Smooth muscle cell (in vitro differentiated cells): Measurements from ENCODE around the gene MCF2L2. TPM values are rescaled to one million over a fixed set of nuclear protein-coding genes. Genes with fewer than 3 reads are reported as not detected.

Experiments
- DNase-seq: peaks from one replicate; lab custom pipeline; 2025; ENCODE audit not compliant: unreplicated experiment; lab: John Stamatoyannopoulos, UW
- H2AFZ ChIP-seq: fragments of 200-600 bp; sonication (generic); 2 replicates; pipeline ENCODE4 v1.6.0; 2016; ENCODE audit warnings: antibody characterized with exemption, low read depth, mild to moderate bottlenecking
- H3F3A ChIP-seq: fragments of 200-600 bp; sonication (generic); 2 replicates; pipeline ENCODE4 v1.6.0; 2017; ENCODE audit warnings: antibody characterized with exemption, low read depth
- H3K27ac ChIP-seq: fragments of 200-600 bp; sonication (generic); 2 replicates; pipeline ENCODE4 v1.5.1; 2016; ENCODE audit warnings: low read depth, mild to moderate bottlenecking
- H3K27me3 ChIP-seq: fragments of 200-600 bp; sonication (generic); 2 replicates; pipeline ENCODE4 v1.6.1; 2016; ENCODE audit warnings: low read depth, mild to moderate bottlenecking
- H3K36me3 ChIP-seq: fragments of 200-600 bp; sonication (generic); 2 replicates; pipeline ENCODE4 v1.5.1; 2016; ENCODE audit warnings: low read depth
- H3K4me1 ChIP-seq: fragments of 200-600 bp; sonication (generic); 2 replicates; pipeline ENCODE4 v1.5.1; 2016; ENCODE audit warnings: low read depth
- H3K4me2 ChIP-seq: fragments of 200-600 bp; sonication (generic); 2 replicates; pipeline ENCODE4 v1.6.0; 2016; ENCODE audit warnings: mild to moderate bottlenecking
- H3K4me3 ChIP-seq: fragments of 200-600 bp; sonication (generic); 2 replicates; pipeline ENCODE4 v1.5.1; 2016; ENCODE audit warnings: mild to moderate bottlenecking
- H3K79me2 ChIP-seq: fragments of 200-600 bp; sonication (generic); 2 replicates; pipeline ENCODE4 v1.6.0; 2016; ENCODE audit warnings: low read depth, mild to moderate bottlenecking
- H3K9ac ChIP-seq: fragments of 200-600 bp; sonication (generic); 2 replicates; pipeline ENCODE4 v1.6.0; 2016; ENCODE audit warnings: low read depth
- H3K9me3 ChIP-seq: fragments of 200-600 bp; sonication (generic); replicated peaks from 2 replicates; pipeline ENCODE4 v1.5.1; 2016; ENCODE audit warnings: low read depth
- H4K20me1 ChIP-seq: fragments of 200-600 bp; sonication (generic); 2 replicates; pipeline ENCODE4 v1.6.0; 2016; ENCODE audit warnings: low read depth
- CTCF ChIP-seq: fragments of 200-600 bp; sonication (generic); IDR thresholded peaks from 2 replicates; pipeline ENCODE4 v1.5.1; 2017; ENCODE audit warnings: borderline replicate concordance, mild to moderate bottlenecking, antibody characterized with exemption; ENCODE audit not compliant: insufficient read depth, poor library complexity, severe bottlenecking
- WGBS: methylation state at CpG from one replicate; pipeline ENCODE4 v1.1.7; 2016; ENCODE audit warnings: low lambda C conversion rate; 5-methylcytosine and 5-hydroxymethylcytosine counted together
- polyA plus RNA-seq: library from polyadenylated mRNA; unstranded; fragments of >200 nt; fragmentation: Nextera tagmentation; extraction: Ambion mirVana; gene quantifications from 2 replicates; pipeline ENCODE4 v1.2.1, GENCODE V29; 2016
- total RNA-seq: library from RNA; depleted of rRNA; stranded (reverse); fragments of >200 nt; gene quantifications from 2 replicates; pipeline ENCODE4 v1.2.3, GENCODE V29; 2014

MCF2L2 gene
- total and polyA plus RNA-seq, 2 experiments from 2014 or later: 0.09 TPM; not detected in 1

GRCh38 chr3:183291497-183292031 is 136.9 kb downstream of the MCF2L2 start:
- DNase-seq: no peak
- no peak for TF ChIP-seq CTCF
- Histone ChIP-seq H3K27ac (peak overlapping the region; percentile 29), H4K20me1 (no peaks in the 10 kb centered on the region), H3K9me3 (no peaks in the 10 kb centered on the region), H3F3A (peaks cover 11% of the 10 kb centered on the region), H3K79me2 (no peaks in the 10 kb centered on the region), H3K4me3 (no peak overlapping the region), H3K4me2 (peak overlapping the region; percentile 29), H3K4me1 (peaks cover 5% of the 10 kb centered on the region), H3K36me3 (no peaks in the 10 kb centered on the region), H3K9ac (no peak overlapping the region), H3K27me3 (no peaks in the 10 kb centered on the region), H2AFZ (no peak overlapping the region)
- WGBS: 63% methylated on average over 4 of the region's 4 CpGs

- WGBS: 100% methylated on average over 2 of the region's 2 CpGs
- Histone ChIP-seq H3K4me2 (no peak overlapping the region), H3K27ac (no peak overlapping the region), H3K27me3 (no peaks in the 10 kb centered on the region), H3K9ac (no peak overlapping the region), H3K9me3 (no peaks in the 10 kb centered on the region), H3F3A (peaks cover 11% of the 10 kb centered on the region), H3K4me3 (no peak overlapping the region), H4K20me1 (no peaks in the 10 kb centered on the region), H3K4me1 (peaks cover 5% of the 10 kb centered on the region), H2AFZ (no peak overlapping the region), H3K79me2 (no peaks in the 10 kb centered on the region), H3K36me3 (no peaks in the 10 kb centered on the region)
- DNase-seq: no peak
- TF ChIP-seq CTCF: no peak
Observed at GRCh38 chr3:183290216-183290615, 138.2 kb downstream of the MCF2L2 start.

GRCh38 chr3:183288117-183288516 is 140.3 kb downstream of the MCF2L2 start:
- WGBS: 100% methylated on average over 2 of the region's 2 CpGs
- no peak for TF ChIP-seq CTCF
- no peak overlapping the region for H3K4me3 ChIP-seq
- peaks cover 11% of the 10 kb centered on the region for H3F3A ChIP-seq
- DNase-seq: no peak
- H4K20me1 ChIP-seq: no peaks in the 10 kb centered on the region
- H3K4me1 ChIP-seq: peaks cover 5% of the 10 kb centered on the region
- no peak overlapping the region for H2AFZ ChIP-seq
- peak overlapping the region; percentile 36 for H3K4me2 ChIP-seq
- no peaks in the 10 kb centered on the region for H3K9me3 ChIP-seq
- H3K9ac ChIP-seq: peak overlapping the region; percentile 50
- peak overlapping the region; percentile 89 for H3K27ac ChIP-seq
- H3K79me2 ChIP-seq: no peaks in the 10 kb centered on the region
- H3K27me3 ChIP-seq: no peaks in the 10 kb centered on the region
- no peaks in the 10 kb centered on the region for H3K36me3 ChIP-seq

GRCh38 chr3:183287301-183287971 is 141.0 kb downstream of the MCF2L2 start:
- DNase-seq: no peak
- no peaks in the 10 kb centered on the region for H3K9me3 ChIP-seq
- peaks cover 11% of the 10 kb centered on the region for H3F3A ChIP-seq
- TF ChIP-seq CTCF: no peak
- no peak overlapping the region for H3K4me3 ChIP-seq
- H3K79me2 ChIP-seq: no peaks in the 10 kb centered on the region
- H2AFZ ChIP-seq: no peak overlapping the region
- peak overlapping the region; percentile 36 for H3K4me2 ChIP-seq
- H3K27me3 ChIP-seq: no peaks in the 10 kb centered on the region
- WGBS: 39% methylated on average over 9 of the region's 9 CpGs
- peak overlapping the region; percentile 50 for H3K9ac ChIP-seq
- H3K4me1 ChIP-seq: peaks cover 5% of the 10 kb centered on the region
- no peaks in the 10 kb centered on the region for H3K36me3 ChIP-seq
- peak overlapping the region; percentile 89 for H3K27ac ChIP-seq
- no peaks in the 10 kb centered on the region for H4K20me1 ChIP-seq
